K562 (cell line): ENCODE results near the gene MPPED1. TPM values are rescaled to one million over a fixed set of nuclear protein-coding genes. Genes with fewer than 3 reads are reported as not detected.

ENCODE experiments used
- ATAC-seq: fragments of 200-7000 bp; cut with Tn5 transposase; 3 replicates; pipeline ENCODE4 v1.9.1; 2020; ENCODE audit warnings: moderate library complexity
- BruUV-seq: library from RNA; stranded (reverse); fragments of 400-500 nt; replicated peaks from 2 replicates; lab custom pipeline; 2021; lab: Mats Ljungman, UMichigan
- CTCF ChIA-PET: fragments of 300-600 bp; formaldehyde crosslinking; extraction: SDS; loops from one replicate; lab custom pipeline; 2021; ENCODE audit warnings: low intra/inter-chr PET ratio; lab: Yijun Ruan, JAX
- POLR2A ChIA-PET: fragments of 300-600, 350-650 bp; sonication (Branson Sonifier 250); formaldehyde crosslinking; extraction: SDS; loops from one replicate; lab custom pipeline; 2021; ENCODE audit warnings: antibody characterized with exemption, inconsistent platforms; lab: Yijun Ruan, JAX
- DNase-seq, 4 experiments: peaks; one replicate each; pipeline versions ENCODE4 v3.0.0 to v3.0.0-alpha.2; 2011 to 2018; ENCODE audit warnings: low spot score in 3 of 4, mixed read lengths in 3 of 4; ENCODE audit errors: extremely low read depth in 1 of 4
- FAIRE-seq: peaks from 2 replicates; lab custom pipeline; 2011; peaks lifted over from hg19 to GRCh38; lab: Jason Lieb, UNC
- H2AFZ ChIP-seq: 2 replicates; pipeline ENCODE4 v1.6.0; 2011; ENCODE audit warnings: low read depth, low read length, control low read depth, inconsistent platforms
- H3K27ac ChIP-seq: fragments of 200-600 bp; 3 replicates; pipeline ENCODE4 v1.8.0; 2011; ENCODE audit warnings: low read depth, mild to moderate bottlenecking, control low read depth, inconsistent platforms, low read length, moderate library complexity, mixed read lengths; ENCODE audit errors: extremely low read depth
- H3K27me3 ChIP-seq, 2 experiments: fragments of 300-600 bp in 1 of 2; 2 replicates in 1 of 2; 3 replicates in 1 of 2; pipeline versions ENCODE4 v1.6.0 to v1.8.0; 2011; ENCODE audit warnings: inconsistent platforms in 2 of 2, low read length in 2 of 2, mild to moderate bottlenecking in 1 of 2, mixed read lengths in 1 of 2, moderate library complexity in 1 of 2; ENCODE audit not compliant: control insufficient read depth in 2 of 2, insufficient read depth in 2 of 2
- H3K36me3 ChIP-seq: fragments of 300-600 bp; 3 replicates; pipeline ENCODE4 v1.8.0; 2011; ENCODE audit warnings: mild to moderate bottlenecking, low read length, inconsistent platforms; ENCODE audit not compliant: control insufficient read depth, insufficient read depth
- H3K4me1 ChIP-seq, 2 experiments: fragments of 200-600 bp in 1 of 2; replicated peaks in 1 of 2; 2 replicates in 1 of 2; 3 replicates in 1 of 2; pipeline versions ENCODE4 v1.5.1 to v1.8.0; 2011; ENCODE audit warnings: inconsistent platforms in 2 of 2, low read length in 2 of 2, mild to moderate bottlenecking in 1 of 2, mixed read lengths in 1 of 2, moderate library complexity in 1 of 2; ENCODE audit not compliant: control insufficient read depth in 2 of 2, insufficient read depth in 2 of 2
- H3K4me2 ChIP-seq: 2 replicates; pipeline ENCODE4 v1.6.1; 2011; ENCODE audit warnings: low read length, control low read depth, inconsistent platforms, mixed read lengths; ENCODE audit not compliant: insufficient read depth
- H3K4me3 ChIP-seq: fragments of 200-600 bp; sonication (generic), shearing (Covaris generic); 2 replicates; pipeline ENCODE4 v1.5.1; 2016; ENCODE audit warnings: control low read depth, inconsistent platforms
- H3K79me2 ChIP-seq: fragments of 200-600 bp; 3 replicates; pipeline ENCODE4 v1.8.0; 2011; ENCODE audit warnings: low read length, inconsistent platforms; ENCODE audit not compliant: control insufficient read depth, insufficient read depth
- H3K9ac ChIP-seq, 2 experiments: 2 replicates each; pipeline versions ENCODE4 v1.6.0 to v1.6.1; 2011; ENCODE audit warnings: low read depth in 2 of 2, low read length in 2 of 2, control low read depth in 1 of 2, inconsistent platforms in 1 of 2, mild to moderate bottlenecking in 1 of 2, mixed read lengths in 1 of 2; ENCODE audit not compliant: insufficient read depth in 1 of 2
- H3K9me1 ChIP-seq: one replicate; pipeline ENCODE4 v1.6.0; 2011; ENCODE audit warnings: inconsistent platforms, mild to moderate bottlenecking, low read length, moderate library complexity; ENCODE audit not compliant: control insufficient read depth, insufficient read depth
- H3K9me3 ChIP-seq: replicated peaks from 2 replicates; pipeline ENCODE4 v1.5.1; 2011; ENCODE audit warnings: low read depth, low read length, inconsistent platforms; ENCODE audit not compliant: control insufficient read depth, insufficient read depth
- H4K20me1 ChIP-seq: replicated peaks from 2 replicates; pipeline ENCODE4 v1.6.1; 2011; ENCODE audit warnings: low read length, inconsistent platforms, mixed read lengths; ENCODE audit not compliant: control insufficient read depth, insufficient read depth
- COPS2 ChIP-seq: fragments of 450-650 bp; conservative IDR thresholded peaks from 2 replicates; pipeline ENCODE4 v1.6.1; 2016; ENCODE audit warnings: mild to moderate bottlenecking, moderate library complexity
- FIP1L1 ChIP-seq: fragments of 200-400 bp; formaldehyde crosslinking; IDR thresholded peaks from 2 replicates; pipeline ENCODE4 v1.6.1; 2018; ENCODE audit warnings: mild to moderate bottlenecking, low read depth, low read length; ENCODE audit not compliant: poor library complexity, severe bottlenecking
- HNRNPLL ChIP-seq: fragments of 200-400 bp; formaldehyde crosslinking; IDR thresholded peaks from 2 replicates; pipeline ENCODE4 v1.6.1; 2017; ENCODE audit warnings: low read length, low read depth, mild to moderate bottlenecking; ENCODE audit not compliant: poor library complexity, severe bottlenecking
- POLR2A ChIP-seq: fragments of 450-650 bp; conservative IDR thresholded peaks from 2 replicates; pipeline ENCODE4 v1.6.1; 2016
- RAD21 ChIP-seq, 2 experiments: fragments of 250-450 bp in 1 of 2; fragments of 450-650 bp in 1 of 2; sonication (Bioruptor Pico) in 1 of 2; formaldehyde crosslinking in 1 of 2; IDR thresholded peaks in 1 of 2; conservative IDR thresholded peaks in 1 of 2; 2 replicates each; pipeline versions ENCODE4 v1.4.0 to v1.8.0; 2020 to 2022; ENCODE audit warnings: mild to moderate bottlenecking in 2 of 2, moderate library complexity in 1 of 2
- SAFB2 ChIP-seq: fragments of 200-400 bp; formaldehyde crosslinking; IDR thresholded peaks from 2 replicates; pipeline ENCODE4 v1.6.1; 2018; ENCODE audit warnings: borderline replicate concordance, low read length, low read depth, moderate library complexity; ENCODE audit not compliant: severe bottlenecking
- SRSF3 ChIP-seq: fragments of 200-400 bp; formaldehyde crosslinking; IDR thresholded peaks from 2 replicates; pipeline ENCODE4 v1.6.1; 2016; ENCODE audit warnings: mild to moderate bottlenecking, low read length, moderate library complexity; ENCODE audit not compliant: insufficient read depth
- TAL1 ChIP-seq: fragments of 450-650 bp; IDR thresholded peaks from 2 replicates; pipeline ENCODE4 v1.6.1; 2016; ENCODE audit warnings: mild to moderate bottlenecking
- TCF3 ChIP-seq: sonication (generic); formaldehyde crosslinking; IDR thresholded peaks from 2 replicates; pipeline ENCODE4 v1.4.0; 2020; ENCODE audit warnings: mild to moderate bottlenecking, missing genetic modification reagents
- ZFP1 ChIP-seq: fragments of 450-650 bp; formaldehyde crosslinking; IDR thresholded peaks from 2 replicates; pipeline ENCODE4 v1.4.0; 2020; ENCODE audit warnings: mild to moderate bottlenecking, mixed read lengths
- ZNF324 ChIP-seq: fragments of 250-450 bp; sonication (Bioruptor Pico); IDR thresholded peaks from 2 replicates; pipeline ENCODE4 v1.4.0; 2020; ENCODE audit warnings: mild to moderate bottlenecking
- ZNF354B ChIP-seq: fragments of 250-450 bp; sonication (Bioruptor Pico); IDR thresholded peaks from 2 replicates; pipeline ENCODE4 v1.4.0; 2020
- ZNF445 ChIP-seq: fragments of 250-450 bp; sonication (Bioruptor Pico); IDR thresholded peaks from 2 replicates; pipeline ENCODE4 v1.4.0; 2020; ENCODE audit warnings: low read depth, mild to moderate bottlenecking, moderate library complexity
- ZNF707 ChIP-seq: fragments of 250-450 bp; sonication (Bioruptor Pico); conservative IDR thresholded peaks from 2 replicates; pipeline ENCODE4 v1.8.0; 2022; ENCODE audit warnings: inconsistent platforms, mild to moderate bottlenecking, moderate library complexity
- WGBS: fragments of 100-300 bp; shearing (Covaris generic); methylation state at CpG from one replicate; pipeline ENCODE4 v1.1.6; 2016; ENCODE audit warnings: low coverage, mixed read lengths; ENCODE audit not compliant: insufficient coverage; ENCODE audit errors: missing lambda C conversion rate; 5-methylcytosine and 5-hydroxymethylcytosine counted together
- in situ Hi-C: fragments of 300-500 bp; cut with MboI; formaldehyde crosslinking; loops from 4 replicates; pipeline ENCODE4 v1.15.0; 2018; ENCODE audit warnings: inconsistent platforms, mixed read lengths
- intact Hi-C: fragments of 100-400 bp; cut with micrococcal nuclease; formaldehyde crosslinking; loops from 2 replicates; pipeline ENCODE4 v1.14.2; 2022
- polyA plus RNA-seq, 8 experiments: library from polyadenylated mRNA; depleted of rRNA in 4 of 8; stranded (reverse) in 5 of 8; unstranded in 3 of 8; fragments of >200 nt; fragmentation: Nextera tagmentation in 2 of 8; fragmentation: Illumina TruSeq in 1 of 8; extraction: Ambion mirVana in 2 of 8; extraction: Trizol in 1 of 8; gene quantifications; 2 replicates each; pipeline versions ENCODE4 v1.2.1 to v1.2.3, GENCODE V29; 2011 to 2014; ENCODE audit warnings: inconsistent platforms in 1 of 8, missing spikeins in 1 of 8
- total RNA-seq, 7 experiments: library from RNA; depleted of rRNA in 6 of 7; stranded (reverse); fragments of >200 nt in 6 of 7; fragmentation: Illumina TruSeq in 2 of 7; extraction: Trizol in 2 of 7; gene quantifications; 2 replicates each; pipeline versions ENCODE4 v1.2.1 to v1.2.3, GENCODE V29; 2011 to 2021; ENCODE audit warnings: low replicate concordance in 1 of 7
- TF ChIP-seq, protein P1 (sequence below): fragments of 250-450 bp; sonication (Bioruptor Pico); IDR thresholded peaks from 2 replicates; pipeline ENCODE4 v1.9.0; 2021; ENCODE audit warnings: mild to moderate bottlenecking, inconsistent platforms
- TF ChIP-seq, protein P2 (sequence below): sonication (generic); formaldehyde crosslinking; IDR thresholded peaks from 2 replicates; pipeline ENCODE4 v1.8.0; 2023; ENCODE audit warnings: mild to moderate bottlenecking, missing genetic modification reagents
- TF ChIP-seq, protein P3 (sequence below): sonication (generic); formaldehyde crosslinking; IDR thresholded peaks from 2 replicates; pipeline ENCODE4 v1.8.0; 2022; ENCODE audit warnings: mild to moderate bottlenecking, missing genetic modification reagents, borderline replicate concordance

MPPED1 gene
- total and polyA plus RNA-seq, 9 of the 15 experiments (the other 6 are each of a cell fraction or from before 2014, with no cell fraction given): not detected

DNA sequence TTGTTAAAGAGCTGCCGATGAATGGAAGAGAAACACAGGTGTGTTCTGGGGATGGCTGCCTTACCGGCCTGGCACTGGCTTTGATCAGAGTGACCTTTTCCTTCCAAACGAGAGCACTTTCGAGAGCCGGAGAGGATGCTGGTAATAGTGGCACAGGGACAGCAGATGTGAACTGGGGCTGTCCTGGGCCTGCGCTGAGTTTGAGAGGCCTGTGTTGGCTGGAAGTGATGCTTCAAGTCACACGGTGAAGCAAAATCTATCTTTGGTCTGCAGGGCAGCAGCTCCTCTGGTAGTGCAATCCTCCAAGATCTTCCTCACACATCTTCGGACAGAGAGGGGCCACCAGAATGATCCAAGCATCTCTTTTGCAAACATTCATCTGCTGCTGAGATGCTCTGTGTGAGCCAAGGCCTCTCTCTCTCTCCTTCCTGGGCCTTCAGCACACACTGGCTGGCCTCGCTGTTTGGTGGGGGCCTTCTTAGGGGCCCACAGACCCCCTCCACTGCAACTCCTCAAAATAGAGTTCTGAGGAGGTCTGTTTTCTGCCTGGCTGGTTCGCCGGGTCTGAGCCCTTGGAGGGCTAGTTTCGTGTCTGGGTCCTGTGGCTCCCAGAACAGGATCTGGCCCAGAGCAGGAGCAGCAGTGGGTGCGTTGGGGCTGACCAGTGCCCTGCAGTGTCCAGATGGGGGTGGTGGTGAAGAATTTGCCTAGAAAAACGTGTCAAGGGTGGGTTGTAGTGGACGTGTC is 6.4 kb downstream of the MPPED1 start:
- FAIRE-seq (no peak), ATAC-seq (no peak), DNase-seq (no peak)
- in situ Hi-C loops: no loop called here
- Histone ChIP-seq H3K79me2 (no peaks in the 10 kb centered on the region), H3K36me3 (no peaks in the 10 kb centered on the region), H3K4me3 (no peak overlapping the region), H4K20me1 (no peaks in the 10 kb centered on the region; the same call in 1 of the 2 replicates), H3K27ac (no peak overlapping the region), H3K9me1 (no peaks in the 10 kb centered on the region), H3K4me2 (no peak overlapping the region), H3K9ac (no peak overlapping the region), H2AFZ (no peak overlapping the region), H3K4me1 (no peaks in the 10 kb centered on the region), H3K9me3 (no peaks in the 10 kb centered on the region), H3K27me3 (peaks cover 13 to 65% of the 10 kb centered on the region in 2 experiments; a peak in 3 of 5 replicates)
- ChIA-PET POLR2A (interaction anchor here (0.7 kb wide), 1 partner anchor 261 kb away, joined by 3 read pairs; no protein-coding TSS in a partner anchor), CTCF (no interaction called here)
- intact Hi-C loops: no loop called here
- no TSS peak for BruUV-seq
- 2% methylated on average over 11 of the region's 15 CpGs for WGBS
- TF ChIP-seq SRSF3 (no peak), ZNF707 (CRISPR knock-in tag) (no peak), FIP1L1 (no peak), POLR2A (no peak), ZNF324 (CRISPR knock-in tag) (no peak), ZNF445 (CRISPR knock-in tag) (no peak), ZNF354B (CRISPR knock-in tag) (no peak), RAD21 (CRISPR knock-in tag; conservative IDR thresholded peaks at IDR 0.05 in 1 of 2, IDR thresholded peaks at IDR 0.05 in 1 of 2) (no peak), COPS2 (no peak), SAFB2 (no peak), HNRNPLL (no peak), ZFP1 (no peak), TCF3 (CRISPR knock-in tag) (no peak), TAL1 (no peak)
- TF ChIP-seq, protein P1, sequence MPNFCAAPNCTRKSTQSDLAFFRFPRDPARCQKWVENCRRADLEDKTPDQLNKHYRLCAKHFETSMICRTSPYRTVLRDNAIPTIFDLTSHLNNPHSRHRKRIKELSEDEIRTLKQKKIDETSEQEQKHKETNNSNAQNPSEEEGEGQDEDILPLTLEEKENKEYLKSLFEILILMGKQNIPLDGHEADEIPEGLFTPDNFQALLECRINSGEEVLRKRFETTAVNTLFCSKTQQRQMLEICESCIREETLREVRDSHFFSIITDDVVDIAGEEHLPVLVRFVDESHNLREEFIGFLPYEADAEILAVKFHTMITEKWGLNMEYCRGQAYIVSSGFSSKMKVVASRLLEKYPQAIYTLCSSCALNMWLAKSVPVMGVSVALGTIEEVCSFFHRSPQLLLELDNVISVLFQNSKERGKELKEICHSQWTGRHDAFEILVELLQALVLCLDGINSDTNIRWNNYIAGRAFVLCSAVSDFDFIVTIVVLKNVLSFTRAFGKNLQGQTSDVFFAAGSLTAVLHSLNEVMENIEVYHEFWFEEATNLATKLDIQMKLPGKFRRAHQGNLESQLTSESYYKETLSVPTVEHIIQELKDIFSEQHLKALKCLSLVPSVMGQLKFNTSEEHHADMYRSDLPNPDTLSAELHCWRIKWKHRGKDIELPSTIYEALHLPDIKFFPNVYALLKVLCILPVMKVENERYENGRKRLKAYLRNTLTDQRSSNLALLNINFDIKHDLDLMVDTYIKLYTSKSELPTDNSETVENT (CRISPR knock-in tag): no peak
- TF ChIP-seq, protein P2, sequence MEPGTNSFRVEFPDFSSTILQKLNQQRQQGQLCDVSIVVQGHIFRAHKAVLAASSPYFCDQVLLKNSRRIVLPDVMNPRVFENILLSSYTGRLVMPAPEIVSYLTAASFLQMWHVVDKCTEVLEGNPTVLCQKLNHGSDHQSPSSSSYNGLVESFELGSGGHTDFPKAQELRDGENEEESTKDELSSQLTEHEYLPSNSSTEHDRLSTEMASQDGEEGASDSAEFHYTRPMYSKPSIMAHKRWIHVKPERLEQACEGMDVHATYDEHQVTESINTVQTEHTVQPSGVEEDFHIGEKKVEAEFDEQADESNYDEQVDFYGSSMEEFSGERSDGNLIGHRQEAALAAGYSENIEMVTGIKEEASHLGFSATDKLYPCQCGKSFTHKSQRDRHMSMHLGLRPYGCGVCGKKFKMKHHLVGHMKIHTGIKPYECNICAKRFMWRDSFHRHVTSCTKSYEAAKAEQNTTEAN (CRISPR knock-in tag): no peak
- TF ChIP-seq, protein P3, sequence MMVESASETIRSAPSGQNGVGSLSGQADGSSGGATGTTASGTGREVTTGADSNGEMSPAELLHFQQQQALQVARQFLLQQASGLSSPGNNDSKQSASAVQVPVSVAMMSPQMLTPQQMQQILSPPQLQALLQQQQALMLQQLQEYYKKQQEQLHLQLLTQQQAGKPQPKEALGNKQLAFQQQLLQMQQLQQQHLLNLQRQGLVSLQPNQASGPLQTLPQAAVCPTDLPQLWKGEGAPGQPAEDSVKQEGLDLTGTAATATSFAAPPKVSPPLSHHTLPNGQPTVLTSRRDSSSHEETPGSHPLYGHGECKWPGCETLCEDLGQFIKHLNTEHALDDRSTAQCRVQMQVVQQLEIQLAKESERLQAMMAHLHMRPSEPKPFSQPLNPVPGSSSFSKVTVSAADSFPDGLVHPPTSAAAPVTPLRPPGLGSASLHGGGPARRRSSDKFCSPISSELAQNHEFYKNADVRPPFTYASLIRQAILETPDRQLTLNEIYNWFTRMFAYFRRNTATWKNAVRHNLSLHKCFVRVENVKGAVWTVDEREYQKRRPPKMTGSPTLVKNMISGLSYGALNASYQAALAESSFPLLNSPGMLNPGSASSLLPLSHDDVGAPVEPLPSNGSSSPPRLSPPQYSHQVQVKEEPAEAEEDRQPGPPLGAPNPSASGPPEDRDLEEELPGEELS (CRISPR knock-in tag): no peak
